ENCODE data around the gene PTBP2.

The PTBP2 gene

GRCh38 chr1:96721416-96722160 lies at the start of gene PTBP2:
Gene PTBP2, plus strand, starts transcription at chr1:96721784. Its CDS starts 81 bp downstream, at chr1:96721865.
- peak; percentile 74 for DNase-seq (ENCODE audit: low read depth)

GRCh38 chr1:96674915-96675314 lies 46.7 kb upstream of the PTBP2 start:
- DNase-seq (ENCODE audit: low read depth), result no peak

GRCh38 chr1:96682056-96682455 lies 39.5 kb upstream of the PTBP2 start:
- peak; percentile 38 for DNase-seq (ENCODE audit: low read depth)

GRCh38 chr1:96683931-96684330 lies 37.7 kb upstream of the PTBP2 start:
- DNase-seq (ENCODE audit: low read depth), result peak; percentile 39

- no peak for DNase-seq (ENCODE audit: low read depth)
Measured at GRCh38 chr1:96684744-96685143, 36.8 kb upstream of the PTBP2 start.

GRCh38 chr1:96688767-96689166 lies 32.8 kb upstream of the PTBP2 start:
- DNase-seq (ENCODE audit: low read depth), result no peak

- no peak for DNase-seq (ENCODE audit: low read depth)
Measured at GRCh38 chr1:96695954-96696353, 25.6 kb upstream of the PTBP2 start.

GRCh38 chr1:96698342-96698983 lies 23.1 kb upstream of the PTBP2 start:
- DNase-seq (ENCODE audit: low read depth), result peak; percentile 79

- peak; percentile 86 for DNase-seq (ENCODE audit: low read depth)
Measured at GRCh38 chr1:96703186-96703585, 18.4 kb upstream of the PTBP2 start.

- DNase-seq (ENCODE audit: low read depth), result no peak
Measured at GRCh38 chr1:96707023-96707422, 14.6 kb upstream of the PTBP2 start.

- no peak for DNase-seq (ENCODE audit: low read depth)
Measured at GRCh38 chr1:96708482-96708881, 13.1 kb upstream of the PTBP2 start.

- DNase-seq (ENCODE audit: low read depth), result peak; percentile 85
Measured at GRCh38 chr1:96710708-96711477, 10.7 kb upstream of the PTBP2 start.

GRCh38 chr1:96713649-96714048 lies 7.9 kb upstream of the PTBP2 start:
- no peak for DNase-seq (ENCODE audit: low read depth)

GRCh38 chr1:96714881-96715280 lies 6.7 kb upstream of the PTBP2 start:
- DNase-seq (ENCODE audit: low read depth), result no peak

- DNase-seq (ENCODE audit: low read depth), result no peak
Measured at GRCh38 chr1:96715482-96715881, 6.1 kb upstream of the PTBP2 start.

GRCh38 chr1:96721053-96721415 lies 550 bp upstream of the PTBP2 start:
- DNase-seq (ENCODE audit: low read depth), result no peak

- DNase-seq (ENCODE audit: low read depth), result peak; percentile 65
Measured at GRCh38 chr1:96722161-96722922, 758 bp downstream of the PTBP2 start.

GRCh38 chr1:96722958-96723357 lies 1.4 kb downstream of the PTBP2 start:
- no peak for DNase-seq (ENCODE audit: low read depth)

GRCh38 chr1:96723377-96723776 lies 1.8 kb downstream of the PTBP2 start:
- no peak for DNase-seq (ENCODE audit: low read depth)

GRCh38 chr1:96723936-96724335 lies 2.4 kb downstream of the PTBP2 start:
- no peak for DNase-seq (ENCODE audit: low read depth)

- no peak for DNase-seq (ENCODE audit: low read depth)
Measured at GRCh38 chr1:96727860-96728259, 6.3 kb downstream of the PTBP2 start.

GRCh38 chr1:96730574-96731298 lies 9.2 kb downstream of the PTBP2 start:
- peak; percentile 70 for DNase-seq (ENCODE audit: low read depth)
